HepG2 (cell line): ENCODE measurements around the gene COL9A3. TPM values are rescaled to one million over a fixed set of nuclear protein-coding genes. Genes with fewer than 3 reads are reported as not detected.

ENCODE experiments used
- DMAP1 ChIP-seq: IDR thresholded peaks from 2 replicates; pipeline ENCODE4 v1.6.1; 2016
- NCOA5 ChIP-seq: sonication (generic); formaldehyde crosslinking; IDR thresholded peaks from 2 replicates; pipeline ENCODE4 v1.4.0; 2020; ENCODE audit warnings: missing genetic modification reagents
- NFIC ChIP-seq: IDR thresholded peaks from 2 replicates; pipeline ENCODE4 v1.6.1; 2012; ENCODE audit warnings: mild to moderate bottlenecking, low read length, inconsistent platforms
- TBX3 ChIP-seq: fragments of 450-650 bp; IDR thresholded peaks from 2 replicates; pipeline ENCODE4 v1.6.1; 2017; ENCODE audit warnings: antibody characterized with exemption, mild to moderate bottlenecking, inconsistent platforms, borderline replicate concordance
- ZBTB20 ChIP-seq: sonication (generic); formaldehyde crosslinking; IDR thresholded peaks from 2 replicates; pipeline ENCODE4 v1.8.1; 2023; ENCODE audit warnings: missing genetic modification reagents, low read depth, mild to moderate bottlenecking, borderline replicate concordance
- ZNF121 ChIP-seq: sonication (generic); formaldehyde crosslinking; IDR thresholded peaks from 2 replicates; pipeline ENCODE4 v1.5.0; 2020; ENCODE audit warnings: mild to moderate bottlenecking, missing genetic modification reagents
- ZNF136 ChIP-seq: sonication (generic); formaldehyde crosslinking; IDR thresholded peaks from 2 replicates; pipeline ENCODE4 v1.8.1; 2022; ENCODE audit warnings: low read depth, mild to moderate bottlenecking, moderate library complexity, missing genetic modification reagents
- ZNF143 ChIP-seq: sonication (generic); formaldehyde crosslinking; IDR thresholded peaks from 2 replicates; pipeline ENCODE4 v1.4.0; 2020; ENCODE audit warnings: missing genetic modification reagents
- ZNF232 ChIP-seq: sonication (generic); formaldehyde crosslinking; IDR thresholded peaks from 2 replicates; pipeline ENCODE4 v1.4.0; 2020; ENCODE audit warnings: missing genetic modification reagents, borderline replicate concordance
- ZNF292 ChIP-seq: sonication (generic); formaldehyde crosslinking; IDR thresholded peaks from 2 replicates; pipeline ENCODE4 v1.8.1; 2022; ENCODE audit warnings: mild to moderate bottlenecking, low read depth, missing genetic modification reagents, borderline replicate concordance
- ZNF296 ChIP-seq: sonication (generic); formaldehyde crosslinking; conservative IDR thresholded peaks from 2 replicates; pipeline ENCODE4 v1.5.0; 2020; ENCODE audit warnings: mild to moderate bottlenecking, missing genetic modification reagents
- ZNF317 ChIP-seq: sonication (generic); formaldehyde crosslinking; IDR thresholded peaks from 2 replicates; pipeline ENCODE4 v1.5.0; 2020; ENCODE audit warnings: mild to moderate bottlenecking, missing genetic modification reagents
- ZNF563 ChIP-seq: sonication (generic); formaldehyde crosslinking; IDR thresholded peaks from 2 replicates; pipeline ENCODE4 v1.8.0; 2022; ENCODE audit warnings: mild to moderate bottlenecking, moderate library complexity, missing genetic modification reagents
- ZNF570 ChIP-seq: sonication (generic); formaldehyde crosslinking; IDR thresholded peaks from 2 replicates; pipeline ENCODE4 v1.4.0; 2020; ENCODE audit warnings: mild to moderate bottlenecking, missing genetic modification reagents, borderline replicate concordance
- ZSCAN29 ChIP-seq: sonication (generic); formaldehyde crosslinking; conservative IDR thresholded peaks from 2 replicates; pipeline ENCODE4 v1.4.0; 2020; ENCODE audit warnings: mild to moderate bottlenecking, missing genetic modification reagents
- polyA plus RNA-seq, 8 experiments: library from polyadenylated mRNA; depleted of rRNA in 3 of 8; stranded (reverse) in 7 of 8; unstranded in 1 of 8; fragments of >200 nt; fragmentation: Illumina TruSeq in 4 of 8; extraction: Trizol in 4 of 8; gene quantifications; 2 replicates each; pipeline versions ENCODE4 v1.2.1 to v1.2.3, GENCODE V29; 2011 to 2016; ENCODE audit warnings: low read depth in 4 of 8, missing spikeins in 1 of 8, mixed read lengths in 1 of 8; ENCODE audit not compliant: insufficient read depth in 1 of 8
- total RNA-seq, 5 experiments: library from RNA; depleted of rRNA; stranded (reverse); fragments of >200 nt; fragmentation: Illumina TruSeq; extraction: Trizol; gene quantifications; 2 replicates each; pipeline ENCODE4 v1.2.3, GENCODE V29; 2016; ENCODE audit warnings: low read depth in 1 of 5
- TF ChIP-seq, protein P1 (sequence below): sonication (generic); formaldehyde crosslinking; IDR thresholded peaks from 2 replicates; pipeline ENCODE4 v1.4.0; 2020; ENCODE audit warnings: missing genetic modification reagents
- TF ChIP-seq, protein P2 (sequence below): sonication (generic); formaldehyde crosslinking; IDR thresholded peaks from 2 replicates; pipeline ENCODE4 v1.5.1; 2020; ENCODE audit warnings: missing genetic modification reagents, mild to moderate bottlenecking, borderline replicate concordance
- TF ChIP-seq, protein P3 (sequence below): sonication (generic); formaldehyde crosslinking; IDR thresholded peaks from 2 replicates; pipeline ENCODE4 v1.5.1; 2020; ENCODE audit warnings: mild to moderate bottlenecking, missing genetic modification reagents
- TF ChIP-seq, protein P4 (sequence below): sonication (generic); formaldehyde crosslinking; IDR thresholded peaks from 2 replicates; pipeline ENCODE4 v1.4.0; 2020; ENCODE audit warnings: missing genetic modification reagents
- TF ChIP-seq, protein P5 (sequence below): sonication (generic); formaldehyde crosslinking; IDR thresholded peaks from 2 replicates; pipeline ENCODE4 v1.4.0; 2020; ENCODE audit warnings: missing genetic modification reagents

Gene COL9A3
- total and polyA plus RNA-seq, 2 of the 13 experiments (the other 11 are each of a cell fraction or from before 2014, with no cell fraction given), result 155 to 204 TPM

DNA sequence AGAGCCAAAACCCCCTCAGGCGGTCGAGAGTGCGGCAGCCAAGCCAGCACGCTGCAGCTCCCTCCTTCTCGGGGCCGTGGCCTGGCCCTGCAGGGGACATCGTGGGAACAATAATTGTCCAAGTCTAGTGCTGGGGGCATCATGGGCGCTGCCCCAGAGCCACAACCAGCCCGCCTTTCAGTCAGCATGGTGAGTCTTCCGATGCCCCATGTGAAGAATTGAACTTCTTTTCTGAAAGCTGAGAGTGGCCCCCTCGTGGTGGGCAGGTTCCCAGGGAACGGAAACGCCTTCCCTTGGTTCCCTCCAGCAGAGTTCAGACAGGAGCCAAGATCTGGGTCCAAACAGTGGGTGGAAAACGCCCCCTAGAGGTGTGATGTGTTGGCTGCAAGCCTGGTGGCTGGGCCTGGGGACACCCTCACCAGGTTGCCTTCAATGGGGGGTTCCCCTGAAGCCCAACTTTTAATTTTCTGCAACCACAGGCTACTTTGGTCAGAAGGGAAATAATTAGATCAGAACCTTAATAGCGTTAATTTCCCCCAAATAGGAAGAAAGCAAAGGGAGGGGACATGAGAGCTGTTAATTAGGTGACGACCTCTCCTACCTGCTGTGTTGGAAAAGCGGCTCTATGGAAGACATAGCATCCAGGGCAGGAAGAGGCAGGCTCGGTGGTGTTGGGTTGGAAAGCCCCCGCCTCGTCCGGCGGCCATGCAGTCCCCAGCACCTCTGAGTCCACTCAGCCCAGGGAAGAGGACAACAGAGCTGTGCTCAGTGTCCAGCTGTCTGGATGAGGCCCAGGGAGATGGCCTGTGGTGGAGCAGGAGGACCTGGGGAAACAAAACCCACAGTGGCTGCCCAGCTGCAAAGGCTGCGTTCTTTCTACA is 25.3 kb upstream of the COL9A3 start (continued):
- TF ChIP-seq, protein P1, sequence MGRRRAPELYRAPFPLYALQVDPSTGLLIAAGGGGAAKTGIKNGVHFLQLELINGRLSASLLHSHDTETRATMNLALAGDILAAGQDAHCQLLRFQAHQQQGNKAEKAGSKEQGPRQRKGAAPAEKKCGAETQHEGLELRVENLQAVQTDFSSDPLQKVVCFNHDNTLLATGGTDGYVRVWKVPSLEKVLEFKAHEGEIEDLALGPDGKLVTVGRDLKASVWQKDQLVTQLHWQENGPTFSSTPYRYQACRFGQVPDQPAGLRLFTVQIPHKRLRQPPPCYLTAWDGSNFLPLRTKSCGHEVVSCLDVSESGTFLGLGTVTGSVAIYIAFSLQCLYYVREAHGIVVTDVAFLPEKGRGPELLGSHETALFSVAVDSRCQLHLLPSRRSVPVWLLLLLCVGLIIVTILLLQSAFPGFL, result no peak
- TF ChIP-seq NCOA5 (CRISPR knock-in tag) (no peak), ZNF136 (CRISPR knock-in tag) (peak; percentile 98), ZNF232 (CRISPR knock-in tag) (peak; percentile 57; the same call in 1 of the 2 replicates), ZNF570 (CRISPR knock-in tag) (no peak), TBX3 (no peak), ZNF121 (CRISPR knock-in tag) (no peak; the same call in 1 of the 2 replicates), ZNF563 (CRISPR knock-in tag) (peak; percentile 44; the same call in 1 of the 2 replicates), ZNF296 (CRISPR knock-in tag) (no peak), ZBTB20 (CRISPR knock-in tag) (peak; percentile 65; the same call in 1 of the 2 replicates), ZSCAN29 (CRISPR knock-in tag) (no peak), NFIC (no peak), ZNF292 (CRISPR knock-in tag) (peak; percentile 51; the same call in 1 of the 2 replicates), ZNF143 (CRISPR knock-in tag) (no peak), ZNF317 (CRISPR knock-in tag) (peak; percentile 51; the same call in 1 of the 2 replicates), DMAP1 (CRISPR knock-in tag) (0 out of 2 replicates have a peak, but pooled peaks have one; percentile 25)
- TF ChIP-seq, protein P2, sequence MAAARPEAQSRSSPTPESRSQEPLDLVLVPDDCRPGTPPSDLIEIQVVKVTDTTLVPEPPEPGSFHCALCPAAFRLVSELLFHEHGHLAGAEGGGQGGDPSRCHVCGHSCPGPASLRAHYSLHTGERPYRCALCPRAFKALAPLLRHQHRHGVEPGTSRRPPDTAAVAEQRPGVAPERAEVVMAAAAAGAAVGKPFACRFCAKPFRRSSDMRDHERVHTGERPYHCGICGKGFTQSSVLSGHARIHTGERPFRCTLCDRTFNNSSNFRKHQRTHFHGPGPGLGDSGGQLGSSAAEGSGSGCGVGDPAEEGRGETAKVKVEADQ (CRISPR knock-in tag), result peak; percentile 97
- TF ChIP-seq, protein P3, sequence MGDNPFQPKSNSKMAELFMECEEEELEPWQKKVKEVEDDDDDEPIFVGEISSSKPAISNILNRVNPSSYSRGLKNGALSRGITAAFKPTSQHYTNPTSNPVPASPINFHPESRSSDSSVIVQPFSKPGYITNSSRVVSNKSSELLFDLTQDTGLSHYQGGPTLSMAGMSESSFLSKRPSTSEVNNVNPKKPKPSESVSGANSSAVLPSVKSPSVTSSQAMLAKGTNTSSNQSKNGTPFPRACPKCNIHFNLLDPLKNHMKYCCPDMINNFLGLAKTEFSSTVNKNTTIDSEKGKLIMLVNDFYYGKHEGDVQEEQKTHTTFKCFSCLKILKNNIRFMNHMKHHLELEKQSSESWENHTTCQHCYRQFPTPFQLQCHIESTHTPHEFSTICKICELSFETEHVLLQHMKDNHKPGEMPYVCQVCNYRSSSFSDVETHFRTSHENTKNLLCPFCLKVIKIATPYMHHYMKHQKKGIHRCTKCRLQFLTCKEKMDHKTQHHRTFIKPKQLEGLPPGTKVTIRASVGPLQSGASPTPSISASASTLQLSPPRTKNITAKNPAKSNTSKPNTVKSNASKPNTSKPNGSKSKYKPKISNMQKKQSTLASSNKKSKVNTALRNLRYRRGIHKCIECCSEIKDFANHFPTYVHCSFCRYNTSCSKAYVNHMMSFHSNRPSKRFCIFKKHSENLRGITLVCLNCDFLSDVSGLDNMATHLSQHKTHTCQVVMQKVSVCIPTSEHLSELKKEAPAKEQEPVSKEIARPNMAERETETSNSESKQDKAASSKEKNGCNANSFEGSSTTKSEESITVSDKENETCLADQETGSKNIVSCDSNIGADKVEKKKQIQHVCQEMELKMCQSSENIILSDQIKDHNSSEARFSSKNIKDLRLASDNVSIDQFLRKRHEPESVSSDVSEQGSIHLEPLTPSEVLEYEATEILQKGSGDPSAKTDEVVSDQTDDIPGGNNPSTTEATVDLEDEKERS (CRISPR knock-in tag), result peak; percentile 89
- TF ChIP-seq, protein P4, sequence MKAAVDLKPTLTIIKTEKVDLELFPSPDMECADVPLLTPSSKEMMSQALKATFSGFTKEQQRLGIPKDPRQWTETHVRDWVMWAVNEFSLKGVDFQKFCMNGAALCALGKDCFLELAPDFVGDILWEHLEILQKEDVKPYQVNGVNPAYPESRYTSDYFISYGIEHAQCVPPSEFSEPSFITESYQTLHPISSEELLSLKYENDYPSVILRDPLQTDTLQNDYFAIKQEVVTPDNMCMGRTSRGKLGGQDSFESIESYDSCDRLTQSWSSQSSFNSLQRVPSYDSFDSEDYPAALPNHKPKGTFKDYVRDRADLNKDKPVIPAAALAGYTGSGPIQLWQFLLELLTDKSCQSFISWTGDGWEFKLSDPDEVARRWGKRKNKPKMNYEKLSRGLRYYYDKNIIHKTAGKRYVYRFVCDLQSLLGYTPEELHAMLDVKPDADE (CRISPR knock-in tag), result no peak
- TF ChIP-seq, protein P5, sequence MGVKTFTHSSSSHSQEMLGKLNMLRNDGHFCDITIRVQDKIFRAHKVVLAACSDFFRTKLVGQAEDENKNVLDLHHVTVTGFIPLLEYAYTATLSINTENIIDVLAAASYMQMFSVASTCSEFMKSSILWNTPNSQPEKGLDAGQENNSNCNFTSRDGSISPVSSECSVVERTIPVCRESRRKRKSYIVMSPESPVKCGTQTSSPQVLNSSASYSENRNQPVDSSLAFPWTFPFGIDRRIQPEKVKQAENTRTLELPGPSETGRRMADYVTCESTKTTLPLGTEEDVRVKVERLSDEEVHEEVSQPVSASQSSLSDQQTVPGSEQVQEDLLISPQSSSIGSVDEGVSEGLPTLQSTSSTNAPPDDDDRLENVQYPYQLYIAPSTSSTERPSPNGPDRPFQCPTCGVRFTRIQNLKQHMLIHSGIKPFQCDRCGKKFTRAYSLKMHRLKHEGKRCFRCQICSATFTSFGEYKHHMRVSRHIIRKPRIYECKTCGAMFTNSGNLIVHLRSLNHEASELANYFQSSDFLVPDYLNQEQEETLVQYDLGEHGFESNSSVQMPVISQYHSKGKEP (CRISPR knock-in tag), result peak; percentile 60; the same call in 1 of the 2 replicates
